Measurements from ENCODE around the gene SLC26A8. TPM values are rescaled to one million over a fixed set of nuclear protein-coding genes. Genes with fewer than 3 reads are reported as not detected.

Gene SLC26A8
- total RNA-seq, 1 donor: under 0.01 TPM

- Histone ChIP-seq H3K4me1 (ENCODE audit: insufficient read depth, low read length) (peaks cover 3% of the 10 kb centered on the region), H3K27ac (ENCODE audit: low read depth, low read length) (no peak overlapping the region), H3K36me3 (ENCODE audit: insufficient read depth, low read length) (peaks cover 10% of the 10 kb centered on the region), H4K20me1 (ENCODE audit: insufficient read depth, low read length) (peaks cover 43% of the 10 kb centered on the region), H3K9me3 (ENCODE audit: low read depth, low read length) (no peaks in the 10 kb centered on the region), H3K27me3 (ENCODE audit: insufficient read depth, low read length) (no peaks in the 10 kb centered on the region), H3K4me3 (ENCODE audit: insufficient read depth, low read length) (no peak overlapping the region), H3K4me2 (ENCODE audit: insufficient read depth, low read length) (no peak overlapping the region), H3K79me2 (ENCODE audit: insufficient read depth, low read length) (peaks cover 89% of the 10 kb centered on the region), H2AFZ (ENCODE audit: low read length) (no peak overlapping the region)
- no peak for DNase-seq (ENCODE audit: insufficient read length, low spot score, missing footprints)
- TF ChIP-seq CTCF (IDR thresholded peaks at IDR 0.05; ENCODE audit: extremely low read depth, low read depth, low read length): no peak
These were observed 27.7 kb upstream of the SLC26A8 start for GRCh38 chr6:36052097-36052496.

GRCh38 chr6:36050947-36051710 lies 26.7 kb upstream of the SLC26A8 start:
- H3K4me3 ChIP-seq (ENCODE audit: insufficient read depth, low read length): no peak overlapping the region
- TF ChIP-seq CTCF (IDR thresholded peaks at IDR 0.05; ENCODE audit: extremely low read depth, low read depth, low read length): no peak

GRCh38 chr6:36050305-36050704 lies 25.9 kb upstream of the SLC26A8 start:
- no peak overlapping the region for H2AFZ ChIP-seq (ENCODE audit: low read length)
- no peaks in the 10 kb centered on the region for H3K9me3 ChIP-seq (ENCODE audit: low read depth, low read length)
- H3K4me1 ChIP-seq (ENCODE audit: insufficient read depth, low read length): peaks cover 3% of the 10 kb centered on the region
- H3K79me2 ChIP-seq (ENCODE audit: insufficient read depth, low read length): peaks cover 88% of the 10 kb centered on the region
- no peak for DNase-seq (ENCODE audit: insufficient read length, low spot score, missing footprints)
- no peak overlapping the region for H3K27ac ChIP-seq (ENCODE audit: low read depth, low read length)
- no peaks in the 10 kb centered on the region for H3K27me3 ChIP-seq (ENCODE audit: insufficient read depth, low read length)
- no peak overlapping the region for H3K4me2 ChIP-seq (ENCODE audit: insufficient read depth, low read length)
- peaks cover 6% of the 10 kb centered on the region for H3K36me3 ChIP-seq (ENCODE audit: insufficient read depth, low read length)
- no peak overlapping the region for H3K4me3 ChIP-seq (ENCODE audit: insufficient read depth, low read length)
- H4K20me1 ChIP-seq (ENCODE audit: insufficient read depth, low read length): peaks cover 53% of the 10 kb centered on the region
- TF ChIP-seq CTCF (IDR thresholded peaks at IDR 0.05; ENCODE audit: extremely low read depth, low read depth, low read length): no peak

More at GRCh38 chr6:36050947-36051710, 26.7 kb upstream of the SLC26A8 start:
- no peaks in the 10 kb centered on the region for H3K9me3 ChIP-seq (ENCODE audit: low read depth, low read length)
- peaks cover 89% of the 10 kb centered on the region for H3K79me2 ChIP-seq (ENCODE audit: insufficient read depth, low read length)
- no peak overlapping the region for H3K27ac ChIP-seq (ENCODE audit: low read depth, low read length)
- H3K36me3 ChIP-seq (ENCODE audit: insufficient read depth, low read length): peaks cover 10% of the 10 kb centered on the region
- H3K4me1 ChIP-seq (ENCODE audit: insufficient read depth, low read length): peaks cover 3% of the 10 kb centered on the region
- no peak overlapping the region for H3K4me2 ChIP-seq (ENCODE audit: insufficient read depth, low read length)
- H3K27me3 ChIP-seq (ENCODE audit: insufficient read depth, low read length): no peaks in the 10 kb centered on the region
- no peak overlapping the region for H2AFZ ChIP-seq (ENCODE audit: low read length)
- no peak for DNase-seq (ENCODE audit: insufficient read length, low spot score, missing footprints)
- peaks cover 52% of the 10 kb centered on the region for H4K20me1 ChIP-seq (ENCODE audit: insufficient read depth, low read length)

- Histone ChIP-seq H3K4me3 (ENCODE audit: insufficient read depth, low read length) (no peak overlapping the region), H3K79me2 (ENCODE audit: insufficient read depth, low read length) (peaks cover 89% of the 10 kb centered on the region), H3K9me3 (ENCODE audit: low read depth, low read length) (no peaks in the 10 kb centered on the region), H3K27me3 (ENCODE audit: insufficient read depth, low read length) (no peaks in the 10 kb centered on the region), H3K4me1 (ENCODE audit: insufficient read depth, low read length) (peaks cover 3% of the 10 kb centered on the region), H3K4me2 (ENCODE audit: insufficient read depth, low read length) (no peak overlapping the region), H3K36me3 (ENCODE audit: insufficient read depth, low read length) (no peaks in the 10 kb centered on the region), H2AFZ (ENCODE audit: low read length) (no peak overlapping the region), H4K20me1 (ENCODE audit: insufficient read depth, low read length) (peaks cover 60% of the 10 kb centered on the region), H3K27ac (ENCODE audit: low read depth, low read length) (no peak overlapping the region)
- no peak for TF ChIP-seq CTCF (IDR thresholded peaks at IDR 0.05; ENCODE audit: extremely low read depth, low read depth, low read length)
- DNase-seq (ENCODE audit: insufficient read length, low spot score, missing footprints): no peak
These were observed 25.1 kb upstream of the SLC26A8 start for GRCh38 chr6:36049582-36049981.

Data from osteoblast (primary cell).